Endometrial microvascular endothelial cells (primary cell): ENCODE data around the gene HSP90AB1. TPM values are rescaled to one million over a fixed set of nuclear protein-coding genes. Genes with fewer than 3 reads are reported as not detected.

Experiments
- in situ Hi-C: cut with HindIII; loops from 2 replicates; pipeline ENCODE4 v1.10.0; 2017; ENCODE audit warnings: low sequenced_read_pairs, low pct_unique_long_range_greater_than_20kb; ENCODE audit errors: inconsistent ontology term
- total RNA-seq: library from RNA; depleted of rRNA; stranded (reverse); fragments of >200 nt; gene quantifications from one replicate; pipeline ENCODE4 v1.2.3, GENCODE V29; 2015; ENCODE audit errors: inconsistent ontology term

Gene HSP90AB1
- total RNA-seq, 1 donor from 2014 or later: 1,526 TPM

- in situ Hi-C loops: no loop called here
Measured at GRCh38 chr6:44250067-44250717, 3.3 kb downstream of the HSP90AB1 start.

DNA sequence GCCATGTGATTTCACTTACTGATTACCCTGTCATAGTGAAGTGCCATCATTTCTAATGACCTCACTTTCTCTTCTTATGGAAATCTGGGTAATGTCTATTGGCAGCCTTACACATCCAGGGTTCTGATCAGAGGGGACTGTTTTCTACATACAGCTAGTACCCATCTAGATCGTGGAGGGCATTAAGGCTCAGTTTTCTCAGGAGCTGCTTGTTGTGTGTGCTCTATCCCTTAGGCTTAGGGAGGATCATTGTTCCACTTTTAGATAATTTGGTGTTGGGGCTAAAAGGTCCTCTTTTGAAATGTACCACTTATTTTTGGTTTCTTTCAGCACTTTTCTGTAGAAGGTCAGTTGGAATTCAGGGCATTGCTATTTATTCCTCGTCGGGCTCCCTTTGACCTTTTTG, 3.8 kb downstream of the HSP90AB1 start:
- in situ Hi-C loops: no loop called here

GRCh38 chr6:44251576-44252524, 4.9 kb downstream of the HSP90AB1 start:
- in situ Hi-C loops: no loop called here

- in situ Hi-C loops: no loop called here
Measured at GRCh38 chr6:44253307-44254101, 6.6 kb downstream of the HSP90AB1 start.

DNA sequence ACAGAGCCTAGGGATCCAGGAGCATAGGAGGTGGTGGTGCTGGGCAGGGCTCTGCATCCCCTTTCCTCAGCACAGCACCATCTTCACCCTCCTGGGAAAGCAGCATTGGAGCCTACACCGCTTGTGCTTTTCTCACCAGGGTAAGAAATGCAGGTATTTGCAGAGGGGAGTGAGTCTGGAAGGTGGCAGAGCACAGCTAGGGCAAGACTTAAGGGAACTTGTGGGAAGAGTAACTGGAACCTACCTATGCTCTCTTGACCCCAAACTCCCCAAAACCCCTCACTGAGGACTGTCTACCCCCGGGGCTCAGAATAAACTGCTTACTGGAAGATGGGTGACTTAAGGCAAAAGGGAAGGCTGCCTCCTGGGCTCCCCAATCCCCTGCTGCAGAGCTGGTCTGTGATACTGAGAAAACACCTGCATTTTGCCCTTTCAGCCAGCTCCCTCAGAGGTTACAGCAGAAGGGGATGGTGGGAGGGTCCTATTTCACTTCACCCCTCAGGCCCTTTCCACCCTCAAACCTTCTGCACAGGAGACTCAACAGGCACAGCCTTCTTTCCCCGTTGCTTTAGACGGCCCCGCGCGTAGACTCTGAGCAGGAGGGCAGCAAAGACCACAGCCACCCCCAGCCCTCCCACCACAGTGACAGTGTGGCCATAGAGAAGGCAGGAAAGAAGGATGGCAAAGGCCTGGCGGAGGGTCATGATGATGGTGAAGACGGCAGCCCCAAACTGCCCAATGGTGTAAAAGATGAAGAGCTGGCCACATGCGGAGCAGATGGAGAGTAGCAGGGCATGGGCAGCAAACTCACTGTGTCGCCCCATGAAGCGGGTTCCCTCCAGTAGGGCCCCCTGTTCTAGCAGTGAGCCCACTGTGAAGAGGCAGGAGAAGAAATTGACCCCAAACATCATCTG, 7.5 kb downstream of the HSP90AB1 start:
- in situ Hi-C loops: no loop called here

GRCh38 chr6:44255105-44255808, 8.4 kb downstream of the HSP90AB1 start:
- in situ Hi-C loops: no loop called here

DNA sequence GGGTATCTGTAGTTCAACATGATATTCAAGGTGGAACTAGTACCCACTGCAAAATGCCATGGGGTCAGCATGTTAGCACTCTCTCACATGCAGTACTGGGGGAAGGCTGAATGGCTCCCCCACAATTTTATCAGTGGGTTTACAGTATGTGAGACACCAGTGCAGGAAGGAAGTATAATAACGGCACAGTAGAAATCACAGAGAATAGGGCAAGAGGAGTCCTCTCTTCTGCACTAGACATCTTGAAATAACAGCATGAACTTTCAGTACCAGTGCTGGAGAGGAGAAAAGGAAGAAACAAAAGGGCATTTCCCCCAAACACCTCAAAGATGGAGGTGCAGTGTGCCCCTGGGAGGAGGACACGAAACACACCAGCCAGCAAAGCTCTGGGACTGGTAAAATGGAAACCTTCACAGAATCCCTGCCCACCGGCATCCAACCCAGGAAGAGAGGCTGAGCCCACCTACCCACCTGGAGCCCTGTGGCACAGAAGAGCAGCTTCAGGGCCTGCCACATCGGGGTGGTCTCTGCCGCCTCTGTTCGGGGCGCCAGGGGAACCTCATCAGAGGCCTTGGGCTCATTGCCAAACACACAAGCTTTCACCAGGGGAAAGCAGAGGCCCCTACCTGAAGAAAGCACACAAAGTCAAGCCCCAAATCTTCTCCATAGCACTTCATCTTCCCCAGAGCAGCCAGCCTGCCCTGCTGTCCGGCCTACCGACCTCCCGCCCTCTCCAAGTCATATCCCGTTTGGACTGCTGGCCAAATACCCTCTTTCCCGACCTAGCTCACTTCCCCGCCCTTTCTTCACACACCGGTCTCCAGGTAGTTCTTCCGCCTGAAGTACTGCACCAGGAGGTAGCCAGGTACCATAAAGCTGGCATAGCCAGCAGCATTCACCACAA, 9.2 kb downstream of the HSP90AB1 start:
- in situ Hi-C loops: no loop called here

GRCh38 chr6:44256775-44257024, 9.8 kb downstream of the HSP90AB1 start:
- in situ Hi-C loops: no loop called here

DNA sequence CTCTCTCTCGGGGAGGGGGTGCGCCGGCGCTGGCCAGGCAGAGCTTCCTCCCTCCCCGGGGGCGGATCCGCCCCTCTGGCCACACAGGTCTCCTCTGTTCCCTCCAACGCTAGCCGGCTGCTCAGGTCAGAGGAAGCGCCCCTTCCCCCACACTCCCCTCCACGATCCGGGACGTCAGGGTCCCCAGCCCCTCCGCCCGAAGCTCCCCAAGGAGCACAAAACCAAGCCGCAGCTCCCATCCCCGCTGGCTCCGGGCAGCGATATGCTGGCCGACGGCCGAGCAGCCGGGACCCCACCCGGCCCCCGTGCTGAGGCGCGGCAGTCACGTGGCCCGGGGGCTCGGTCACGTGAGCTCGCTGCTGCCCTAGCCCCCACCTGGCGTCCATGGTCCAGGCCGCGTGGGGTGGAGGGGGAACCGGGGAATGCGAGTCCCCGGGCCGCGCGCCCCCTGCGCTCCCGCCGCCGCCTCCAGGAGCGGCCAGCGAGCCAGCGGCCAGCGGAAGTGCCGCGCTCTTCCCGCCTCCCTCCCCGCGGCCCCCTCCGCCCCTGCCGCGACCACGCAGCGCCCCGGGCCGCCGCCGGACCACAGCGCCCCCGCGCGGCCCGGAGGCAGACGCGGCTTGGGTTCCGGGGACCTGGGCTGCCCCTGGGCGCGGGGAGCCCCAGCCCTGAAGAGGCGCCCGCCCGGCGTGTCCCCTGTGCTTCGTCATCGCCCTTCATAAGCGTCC, 10.3 kb downstream of the HSP90AB1 start, which contains the start of gene SLC35B2:
SLC35B2 (minus strand) TSS at position 504 of the 728 bp plus-strand sequence; CDS start at position 386, 118 bp downstream.
- in situ Hi-C loops: no loop called here

GRCh38 chr6:44257753-44258324, 10.9 kb downstream of the HSP90AB1 start:
- in situ Hi-C loops: no loop called here

DNA sequence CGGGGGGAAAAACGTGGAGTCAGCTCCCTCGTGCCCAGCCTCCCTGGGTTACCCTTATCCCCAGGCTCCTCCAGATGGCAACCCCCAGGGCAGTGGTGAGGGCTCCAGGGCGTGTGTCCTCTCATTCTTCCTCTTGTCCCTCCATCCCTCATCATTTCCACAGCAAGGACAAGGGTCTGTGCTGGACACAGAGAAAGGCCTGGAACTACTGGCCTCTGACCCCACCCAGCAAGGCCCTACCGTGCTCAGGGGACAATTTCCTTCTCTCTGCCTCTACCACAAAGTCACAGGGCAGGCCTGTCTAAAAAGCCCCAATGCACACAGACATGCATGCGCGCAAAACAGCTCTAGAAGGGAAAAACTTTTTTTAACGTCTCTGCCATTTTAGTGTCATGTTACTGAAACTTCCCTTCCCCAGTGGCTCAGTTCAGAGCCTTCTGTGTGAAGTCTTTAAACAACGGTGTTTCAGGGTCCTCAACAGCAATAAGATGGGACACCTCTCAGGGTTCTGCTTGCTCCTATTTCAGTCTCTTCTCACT, 11.5 kb downstream of the HSP90AB1 start:
- in situ Hi-C loops: no loop called here

GRCh38 chr6:44258921-44259320, 12.0 kb downstream of the HSP90AB1 start:
- in situ Hi-C loops: no loop called here

- in situ Hi-C loops: no loop called here
Measured at GRCh38 chr6:44260011-44260410, 13.1 kb downstream of the HSP90AB1 start.

GRCh38 chr6:44260451-44261297, 13.8 kb downstream of the HSP90AB1 start:
- in situ Hi-C loops: no loop called here

GRCh38 chr6:44261581-44261980, 14.7 kb downstream of the HSP90AB1 start:
- in situ Hi-C loops: no loop called here
